Panc1 (cell line): ENCODE results near the gene FGD3. TPM values are rescaled to one million over a fixed set of nuclear protein-coding genes. Genes with fewer than 3 reads are reported as not detected.

Experiments
- ATAC-seq: fragments of 200-7000 bp; cut with Tn5 transposase; 2 replicates; pipeline ENCODE4 v1.9.1; 2020; ENCODE audit warnings: mild to moderate bottlenecking, moderate library complexity
- BruUV-seq: library from RNA; stranded (reverse); fragments of 400-500 nt; replicated peaks from 2 replicates; lab custom pipeline; 2021; lab: Mats Ljungman, UMichigan
- CTCF ChIA-PET: fragments of 300-600 bp; sonication (Branson Sonifier 250); formaldehyde crosslinking; loops from one replicate; lab custom pipeline; 2022; ENCODE audit warnings: antibody characterized with exemption; lab: Charles Lee
- POLR2A ChIA-PET: fragments of 300-600 bp; sonication (Branson Sonifier 250); formaldehyde crosslinking; loops from one replicate; lab custom pipeline; 2022; ENCODE audit warnings: antibody characterized with exemption; lab: Charles Lee
- DNase-seq: peaks from one replicate; pipeline ENCODE4 v3.0.0-alpha.2; 2010; ENCODE audit warnings: low read depth, low spot score
- H3K27ac ChIP-seq: 2 replicates; pipeline ENCODE4 v1.5.1; 2011; ENCODE audit warnings: mild to moderate bottlenecking, low read length, inconsistent platforms
- H3K27me3 ChIP-seq: fragments of 200-500 bp; sonication (Bioruptor generic); 2 replicates; pipeline ENCODE4 v1.6.0; 2014; ENCODE audit warnings: low read length, inconsistent platforms; ENCODE audit not compliant: control insufficient read depth, insufficient read depth
- H3K36me3 ChIP-seq: fragments of 200-500 bp; sonication (Bioruptor generic); 2 replicates; pipeline ENCODE4 v1.5.1; 2014; ENCODE audit warnings: inconsistent platforms, mild to moderate bottlenecking, low read length, moderate library complexity; ENCODE audit not compliant: control insufficient read depth, insufficient read depth
- H3K4me1 ChIP-seq: 2 replicates; pipeline ENCODE4 v1.5.1; 2011; ENCODE audit warnings: inconsistent platforms, mild to moderate bottlenecking, low read length, moderate library complexity; ENCODE audit not compliant: control insufficient read depth, insufficient read depth
- H3K4me3 ChIP-seq, 2 experiments: 2 replicates each; pipeline ENCODE4 v1.5.1; 2011 to 2012; ENCODE audit warnings: low read depth in 2 of 2, low read length in 2 of 2, mild to moderate bottlenecking in 2 of 2, inconsistent platforms in 1 of 2, moderate library complexity in 1 of 2
- H3K9me3 ChIP-seq: fragments of 200-500 bp; sonication (Bioruptor generic); 2 replicates; pipeline ENCODE4 v1.5.1; 2014; ENCODE audit warnings: low read depth, mild to moderate bottlenecking, inconsistent platforms, low read length, moderate library complexity; ENCODE audit not compliant: control insufficient read depth, insufficient read depth
- CTCF ChIP-seq: fragments of 450-650 bp; IDR thresholded peaks from 2 replicates; pipeline ENCODE4 v1.5.1; 2017; ENCODE audit warnings: mild to moderate bottlenecking
- POLR2AphosphoS5 ChIP-seq: IDR thresholded peaks from 2 replicates; pipeline ENCODE4 v1.6.1; 2012; ENCODE audit warnings: mild to moderate bottlenecking, low read depth, low read length, moderate library complexity
- REST ChIP-seq, 2 experiments: IDR thresholded peaks; 2 replicates each; pipeline ENCODE4 v1.6.1; 2011 to 2012; ENCODE audit warnings: low read depth in 2 of 2, control low read depth in 1 of 2, low read length in 1 of 2, mild to moderate bottlenecking in 1 of 2, moderate library complexity in 1 of 2; ENCODE audit not compliant: insufficient read depth in 1 of 2
- SIN3A ChIP-seq: IDR thresholded peaks from 2 replicates; pipeline ENCODE4 v1.6.1; 2012; ENCODE audit warnings: low read depth, mild to moderate bottlenecking, low read length, moderate library complexity, borderline replicate concordance; ENCODE audit not compliant: insufficient read depth
- TCF7L2 ChIP-seq: IDR thresholded peaks from 2 replicates; pipeline ENCODE4 v1.6.1; 2011; ENCODE audit warnings: mild to moderate bottlenecking, low read depth, low read length, inconsistent platforms
- in situ Hi-C: cut with HindIII; loops from 2 replicates; pipeline ENCODE4 v1.10.0; 2016; ENCODE audit warnings: low sequenced_read_pairs, low pct_unique_long_range_greater_than_20kb
- intact Hi-C: fragments of 100-400 bp; cut with micrococcal nuclease; formaldehyde crosslinking; loops from one replicate; pipeline ENCODE4 v1.10.0; 2022; ENCODE audit not compliant: unreplicated experiment
- total RNA-seq: library from RNA; stranded (reverse); gene quantifications from one replicate; pipeline ENCODE4 v1.2.1, GENCODE V29; 2021; ENCODE audit not compliant: unreplicated experiment

FGD3 gene
- total RNA-seq, 1 experiment from 2014 or later, result 0.80 TPM

- no peaks in the 10 kb centered on the region for H3K36me3 ChIP-seq
- intact Hi-C loops, result no loop called here
- BruUV-seq, result no TSS peak
- ATAC-seq, result no peak
- H3K9me3 ChIP-seq, result no peaks in the 10 kb centered on the region
- POLR2A ChIA-PET, result no interaction called here
- DNase-seq, result no peak
- no peaks in the 10 kb centered on the region for H3K4me1 ChIP-seq
- H3K27ac ChIP-seq, result no peak overlapping the region
- CTCF ChIA-PET, result no interaction called here
- no peak for TF ChIP-seq POLR2AphosphoS5
- TF ChIP-seq SIN3A, result no peak
- TF ChIP-seq REST (IDR thresholded peaks at IDR 0.05; ENCODE audit: insufficient read depth in 1 of 2, low read depth in 2 of 2, low read length in 1 of 2), result no peak
- TF ChIP-seq CTCF, result no peak
- no peak for TF ChIP-seq TCF7L2
- in situ Hi-C loops, result no loop called here
- no peak overlapping the region for H3K4me3 ChIP-seq
- no peaks in the 10 kb centered on the region for H3K27me3 ChIP-seq
These were observed 63.4 kb downstream of the FGD3 start for GRCh38 chr9:93010704-93011103.

- BruUV-seq, result no TSS peak
- ChIA-PET CTCF (no interaction called here), POLR2A (no interaction called here)
- H3K4me1 ChIP-seq, result no peaks in the 10 kb centered on the region
- no peak for DNase-seq
- in situ Hi-C loops, result no loop called here
- H3K27me3 ChIP-seq, result no peaks in the 10 kb centered on the region
- intact Hi-C loops, result no loop called here
- no peak overlapping the region for H3K4me3 ChIP-seq
- no peak for TF ChIP-seq POLR2AphosphoS5
- no peak for TF ChIP-seq REST (IDR thresholded peaks at IDR 0.05; ENCODE audit: insufficient read depth in 1 of 2, low read depth in 2 of 2, low read length in 1 of 2)
- no peak for TF ChIP-seq SIN3A
- TF ChIP-seq TCF7L2, result no peak
- no peak for TF ChIP-seq CTCF
- H3K36me3 ChIP-seq, result no peaks in the 10 kb centered on the region
- no peak overlapping the region for H3K27ac ChIP-seq
- ATAC-seq, result no peak
- no peaks in the 10 kb centered on the region for H3K9me3 ChIP-seq
These were observed 63.8 kb downstream of the FGD3 start for GRCh38 chr9:93011114-93011513.
